Body of pancreas (tissue), 4 donors: Measurements from ENCODE around the gene CACNA2D4. TPM values are rescaled to one million over a fixed set of nuclear protein-coding genes. Genes with fewer than 3 reads are reported as not detected.
A peak's percentile ranks its signal among the peaks of the same experiment; 100 is the strongest.

Source experiments
- ATAC-seq: fragments of 150-250 bp; one replicate; pipeline ENCODE4 v1.9.1; 2016
- DNase-seq, 4 donors: peaks; one replicate each; pipeline ENCODE4 v3.0.0-alpha.2; 2019
- H3K27ac ChIP-seq, 4 donors: fragments of 200-600 bp; sonication (generic); 1 replicate in 3 of 4; 2 replicates in 1 of 4; pipeline versions ENCODE4 v1.5.1 to v1.6.1; 2016 to 2019; ENCODE audit warnings: mild to moderate bottlenecking in 1 of 4, mixed read lengths in 1 of 4, moderate library complexity in 1 of 4
- H3K27me3 ChIP-seq, 2 donors: fragments of 200-600 bp; sonication (generic); one replicate each; pipeline ENCODE4 v1.6.0; 2016; ENCODE audit warnings: mild to moderate bottlenecking in 1 of 2
- H3K36me3 ChIP-seq, 2 donors: fragments of 200-600 bp; sonication (generic); replicated peaks in 1 of 2; 2 replicates each; pipeline ENCODE4 v1.5.1; 2016; ENCODE audit warnings: low read depth in 2 of 2; ENCODE audit not compliant: insufficient read depth in 1 of 2
- H3K4me1 ChIP-seq: fragments of 200-600 bp; sonication (generic); one replicate; pipeline ENCODE4 v1.6.0; 2016
- H3K4me3 ChIP-seq, 2 donors: fragments of 200-600 bp; sonication (generic); 1 replicate in 1 of 2; 2 replicates in 1 of 2; pipeline ENCODE4 v1.5.1; 2016 to 2019
- H3K9me3 ChIP-seq, 3 donors: fragments of 200-600 bp; sonication (generic); 1 replicate in 2 of 3; 2 replicates in 1 of 3; pipeline ENCODE4 v1.5.1; 2016
- POLR2A ChIP-seq, 3 donors: fragments of 450-650 bp; IDR thresholded peaks; one replicate each; pipeline ENCODE4 v1.6.1; 2016; ENCODE audit warnings: antibody characterized with exemption in 3 of 3, mild to moderate bottlenecking in 2 of 3
- WGBS, 2 donors: methylation state at CpG; one replicate each; pipeline ENCODE4 v1.1.5; 2017; 5-methylcytosine and 5-hydroxymethylcytosine counted together
- intact Hi-C: fragments of 100-400 bp; cut with DNase I; formaldehyde crosslinking; loops from one replicate; pipeline ENCODE4 v1.15.1; 2023
- total RNA-seq, 2 donors: library from RNA; depleted of rRNA; stranded (reverse); fragments of >200 nt; gene quantifications; one replicate each; pipeline ENCODE4 v1.1.0, GENCODE V29; 2016
- TF ChIP-seq, protein P1 (sequence below), 7 experiments: fragments of 450-650 bp in 4 of 7; fragments of 200-600 bp in 3 of 7; sonication (generic) in 3 of 7; IDR thresholded peaks; one replicate each; pipeline ENCODE4 v1.5.1; 2016 to 2019; ENCODE audit warnings: antibody characterized with exemption in 7 of 7

CACNA2D4 gene
- total RNA-seq, 2 donors from 2014 or later, result 3.6 TPM; not detected in 1

DNA sequence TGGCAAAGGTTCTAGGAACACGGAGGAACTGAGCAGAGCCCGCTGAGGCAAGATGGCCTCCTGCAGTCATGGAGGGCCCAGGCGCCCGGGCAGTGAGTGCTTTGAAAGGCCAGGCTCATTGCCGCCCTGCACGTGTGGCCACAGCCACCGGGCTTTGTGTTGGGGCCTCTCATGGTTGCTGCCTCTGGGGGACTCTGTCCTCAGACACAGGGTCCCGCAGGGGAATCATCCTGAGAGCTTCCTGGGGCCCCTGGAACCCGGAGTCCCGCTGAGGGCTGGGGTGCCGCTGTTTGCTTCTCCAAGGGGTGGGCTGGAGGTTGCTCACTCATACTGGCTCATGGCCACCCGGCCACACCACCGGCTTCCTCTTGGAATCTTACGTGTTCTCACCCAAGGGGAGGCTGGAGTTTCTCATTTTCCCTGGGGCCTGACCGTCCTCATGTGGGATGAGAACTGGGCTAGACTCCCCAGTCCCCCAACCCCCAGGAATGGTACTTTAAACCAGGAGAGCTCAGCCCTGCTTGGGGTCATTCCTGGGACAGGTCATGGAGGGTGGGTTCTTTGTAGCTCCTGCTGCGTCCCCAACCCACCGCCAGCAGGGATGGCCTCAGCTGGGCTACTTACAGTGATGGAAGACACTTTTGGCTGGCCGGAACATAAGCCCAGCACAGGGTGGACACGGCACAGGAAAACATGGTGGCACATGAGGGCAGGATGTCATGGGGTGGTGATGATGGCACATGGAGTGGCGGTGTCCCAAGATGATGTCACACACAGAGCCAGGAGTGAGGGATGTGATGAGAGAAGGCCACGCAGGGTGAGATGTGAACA lies 119.2 kb downstream of the CACNA2D4 start:
- WGBS, 2 donors, result 76% methylated on average over 14 to 21 of the region's 21 CpGs
- H3K36me3 ChIP-seq, result no peaks in the 10 kb centered on the region
- peak in 2 of 4 donors; percentile 9 to 10 for DNase-seq
- no peak overlapping the region for H3K27ac ChIP-seq
- H3K4me1 ChIP-seq, result peaks cover 18% of the 10 kb centered on the region
- no peaks in the 10 kb centered on the region for H3K9me3 ChIP-seq
- H3K4me3 ChIP-seq, result no peak overlapping the region
- intact Hi-C loops, result loop anchor here (5.0 kb wide), 1 partner anchor 128 kb away; no protein-coding TSS in a partner anchor
- TF ChIP-seq POLR2A (IDR thresholded peaks at IDR 0.05), result no peak
- TF ChIP-seq, protein P1, sequence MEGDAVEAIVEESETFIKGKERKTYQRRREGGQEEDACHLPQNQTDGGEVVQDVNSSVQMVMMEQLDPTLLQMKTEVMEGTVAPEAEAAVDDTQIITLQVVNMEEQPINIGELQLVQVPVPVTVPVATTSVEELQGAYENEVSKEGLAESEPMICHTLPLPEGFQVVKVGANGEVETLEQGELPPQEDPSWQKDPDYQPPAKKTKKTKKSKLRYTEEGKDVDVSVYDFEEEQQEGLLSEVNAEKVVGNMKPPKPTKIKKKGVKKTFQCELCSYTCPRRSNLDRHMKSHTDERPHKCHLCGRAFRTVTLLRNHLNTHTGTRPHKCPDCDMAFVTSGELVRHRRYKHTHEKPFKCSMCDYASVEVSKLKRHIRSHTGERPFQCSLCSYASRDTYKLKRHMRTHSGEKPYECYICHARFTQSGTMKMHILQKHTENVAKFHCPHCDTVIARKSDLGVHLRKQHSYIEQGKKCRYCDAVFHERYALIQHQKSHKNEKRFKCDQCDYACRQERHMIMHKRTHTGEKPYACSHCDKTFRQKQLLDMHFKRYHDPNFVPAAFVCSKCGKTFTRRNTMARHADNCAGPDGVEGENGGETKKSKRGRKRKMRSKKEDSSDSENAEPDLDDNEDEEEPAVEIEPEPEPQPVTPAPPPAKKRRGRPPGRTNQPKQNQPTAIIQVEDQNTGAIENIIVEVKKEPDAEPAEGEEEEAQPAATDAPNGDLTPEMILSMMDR (IDR thresholded peaks at IDR 0.05), result no peak
- ATAC-seq, result no peak
- H3K27me3 ChIP-seq, result no peaks in the 10 kb centered on the region

DNA sequence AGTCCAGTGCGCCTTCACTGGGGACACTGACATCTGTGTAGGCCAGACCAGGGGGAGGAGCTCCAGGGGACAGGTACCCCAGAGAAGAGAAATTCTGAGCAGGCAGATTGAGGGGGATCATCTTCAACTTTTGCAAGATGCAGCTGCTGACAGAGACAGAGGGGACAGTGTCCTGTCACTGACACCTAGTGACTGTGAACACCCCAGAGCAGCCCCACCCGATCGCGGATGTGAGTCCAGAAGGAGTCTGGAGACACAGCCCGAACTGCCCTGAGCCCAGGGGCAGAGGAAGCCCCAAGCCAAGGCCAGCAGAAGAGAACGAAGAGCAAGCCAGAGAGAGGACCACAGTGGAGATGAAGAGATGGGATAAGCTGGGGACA lies 119.8 kb downstream of the CACNA2D4 start:
- intact Hi-C loops, result loop anchor here (5.0 kb wide), 1 partner anchor 129 kb away; no protein-coding TSS in a partner anchor
- Histone ChIP-seq H3K4me3 (no peak overlapping the region), H3K9me3 (no peaks in the 10 kb centered on the region), H3K36me3 (no peaks in the 10 kb centered on the region), H3K27ac (no peak overlapping the region), H3K27me3 (no peaks in the 10 kb centered on the region), H3K4me1 (peaks cover 18% of the 10 kb centered on the region)
- ATAC-seq, result no peak
- 79 to 82% methylated on average over 6 of the region's 6 CpGs for WGBS, 2 donors
- DNase-seq, result peak in 1 of 4 donors; percentile 8
- TF ChIP-seq, protein P1 (IDR thresholded peaks at IDR 0.05), result no peak
- TF ChIP-seq POLR2A (IDR thresholded peaks at IDR 0.05), result no peak

DNA sequence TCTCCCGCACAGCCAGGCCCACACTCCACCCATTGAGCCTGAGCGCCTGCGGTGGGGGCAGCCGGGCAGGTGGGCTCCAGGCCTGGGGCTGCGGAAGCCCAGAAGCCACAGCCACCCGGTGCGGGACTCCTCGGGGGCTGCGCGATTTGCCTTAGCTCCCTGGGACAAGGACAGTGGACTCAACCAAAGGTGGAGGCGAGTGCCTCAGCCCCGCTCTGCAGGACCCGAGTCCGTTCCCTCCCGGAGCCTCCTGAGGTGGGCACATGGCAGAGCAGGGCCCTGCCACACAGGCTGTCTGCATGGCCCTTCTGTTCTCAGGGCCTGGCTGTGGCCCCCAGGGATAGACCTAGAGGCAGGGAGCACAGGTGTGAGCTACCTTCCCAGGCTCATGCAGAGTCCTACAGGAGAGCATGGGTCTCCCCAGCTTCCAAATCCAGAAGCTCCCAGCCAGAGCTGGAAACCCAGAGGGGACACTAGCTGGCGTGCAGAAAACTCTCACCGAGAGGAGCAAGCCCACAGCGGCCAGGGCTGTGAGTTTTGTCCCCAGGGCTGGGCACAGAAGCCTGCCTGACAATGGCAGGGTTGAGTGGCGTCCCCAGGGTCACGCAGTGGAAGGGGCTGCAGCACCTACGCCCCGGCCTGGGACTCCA lies 120.3 kb downstream of the CACNA2D4 start:
- no peaks in the 10 kb centered on the region for H3K27me3 ChIP-seq
- H3K4me3 ChIP-seq, result no peak overlapping the region
- H3K4me1 ChIP-seq, result peaks cover 18% of the 10 kb centered on the region
- DNase-seq (peak in 1 of 4 donors; percentile 11), ATAC-seq (no peak)
- WGBS, 2 donors, result 87% methylated on average over 3 to 19 of the region's 22 CpGs
- no peaks in the 10 kb centered on the region for H3K36me3 ChIP-seq
- intact Hi-C loops, result loop anchor here (5.0 kb wide), 1 partner anchor 129 kb away; no protein-coding TSS in a partner anchor
- H3K9me3 ChIP-seq, result no peaks in the 10 kb centered on the region
- TF ChIP-seq POLR2A (IDR thresholded peaks at IDR 0.05), result no peak
- TF ChIP-seq, protein P1 (IDR thresholded peaks at IDR 0.05), result no peak
- H3K27ac ChIP-seq, result no peak overlapping the region

DNA sequence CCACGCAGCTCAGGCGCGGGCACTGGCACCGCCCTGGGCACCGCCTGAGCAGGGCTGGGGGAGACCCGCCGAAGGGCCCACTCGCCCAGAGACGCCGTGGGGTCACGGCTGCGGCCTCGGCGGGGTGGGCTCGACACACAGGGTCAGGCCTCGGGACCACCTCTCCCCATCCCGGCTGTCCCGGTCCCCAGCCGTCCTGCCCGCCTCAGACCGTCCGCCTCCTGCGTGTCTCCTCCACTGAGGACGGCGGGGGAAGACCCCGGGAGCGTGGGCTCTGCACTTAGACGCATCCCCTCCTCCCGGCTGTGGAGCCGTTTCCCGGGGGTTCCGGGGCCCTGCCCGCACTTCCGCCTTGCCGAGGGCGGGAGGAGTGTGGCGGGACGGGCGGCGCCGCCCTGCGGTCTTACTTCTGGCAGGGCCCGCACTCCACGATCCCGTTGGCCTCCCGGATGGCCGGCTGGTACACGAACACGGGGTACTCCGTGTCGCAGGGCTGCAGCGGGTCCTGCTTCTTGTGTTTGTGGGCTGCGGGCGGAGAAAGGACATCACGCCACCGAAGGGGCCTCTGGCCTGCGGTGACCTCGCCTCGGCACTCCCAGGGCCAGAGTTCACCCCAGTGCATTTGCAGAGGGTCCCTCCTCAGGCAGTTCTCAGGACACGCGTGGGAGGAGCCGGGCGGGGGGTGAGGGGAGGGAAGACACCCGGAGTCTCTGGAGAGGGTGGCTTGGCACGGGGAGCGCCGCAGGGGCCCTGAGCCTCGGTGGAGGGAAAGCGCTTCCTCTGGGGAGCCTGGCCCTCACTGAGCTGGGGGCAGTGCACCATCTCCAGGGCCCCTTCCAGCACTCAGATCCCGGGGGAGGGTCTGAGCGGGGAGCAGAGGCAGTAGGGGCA lies 121.2 kb downstream of the CACNA2D4 start:
- peak; percentile 41 to 47 (median 46) for DNase-seq
- peak; percentile 15 to 62 (median 59) for TF ChIP-seq POLR2A (IDR thresholded peaks at IDR 0.05)
- TF ChIP-seq, protein P1 (IDR thresholded peaks at IDR 0.05), result no peak
- H3K4me1 ChIP-seq, result peaks cover 18% of the 10 kb centered on the region
- no peaks in the 10 kb centered on the region for H3K27me3 ChIP-seq
- H3K9me3 ChIP-seq, result no peaks in the 10 kb centered on the region
- H3K36me3 ChIP-seq, result no peaks in the 10 kb centered on the region
- intact Hi-C loops, result loop anchor here (5.0 kb wide), 1 partner anchor 130 kb away; no protein-coding TSS in a partner anchor
- peak; percentile 26 for ATAC-seq
- H3K27ac ChIP-seq, result peak overlapping the region in 3 of 4 donors; percentile 45 to 80 (median 71)
- 34 to 80% methylated on average over 25 to 46 of the region's 71 CpGs for WGBS, 2 donors
- peak overlapping the region; percentile 1 to 3 for H3K4me3 ChIP-seq
